ENCODE data around the gene MME.

MME gene

GRCh38 chr3:155179966-155180757 lies 100.0 kb downstream of the MME start:
- no peaks in the 10 kb centered on the region for H3K36me3 ChIP-seq (ENCODE audit: insufficient read depth, insufficient read length, low read length)
- H3K9me3 ChIP-seq (ENCODE audit: insufficient read depth, low read length), result no peaks in the 10 kb centered on the region
- no peak for DNase-seq (ENCODE audit: low read depth, low spot score)
- H3K27me3 ChIP-seq (ENCODE audit: insufficient read depth, insufficient read length), result no peaks in the 10 kb centered on the region
- no peak overlapping the region for H3K4me3 ChIP-seq (ENCODE audit: insufficient read length, low read depth)
- H3K9ac ChIP-seq (ENCODE audit: insufficient read length, low read depth), result no peak overlapping the region
- no peaks in the 10 kb centered on the region for H3K4me1 ChIP-seq (ENCODE audit: insufficient read depth, insufficient read length)
- no peak for TF ChIP-seq SUZ12 (IDR thresholded peaks at IDR 0.05; ENCODE audit: extremely low read depth, insufficient read depth, insufficient read length)
- no peak for TF ChIP-seq ZNF274 (IDR thresholded peaks at IDR 0.05; ENCODE audit: low read depth, low read length)
- TF ChIP-seq YY1 (IDR thresholded peaks at IDR 0.05; ENCODE audit: insufficient read depth, insufficient read length), result no peak

DNA sequence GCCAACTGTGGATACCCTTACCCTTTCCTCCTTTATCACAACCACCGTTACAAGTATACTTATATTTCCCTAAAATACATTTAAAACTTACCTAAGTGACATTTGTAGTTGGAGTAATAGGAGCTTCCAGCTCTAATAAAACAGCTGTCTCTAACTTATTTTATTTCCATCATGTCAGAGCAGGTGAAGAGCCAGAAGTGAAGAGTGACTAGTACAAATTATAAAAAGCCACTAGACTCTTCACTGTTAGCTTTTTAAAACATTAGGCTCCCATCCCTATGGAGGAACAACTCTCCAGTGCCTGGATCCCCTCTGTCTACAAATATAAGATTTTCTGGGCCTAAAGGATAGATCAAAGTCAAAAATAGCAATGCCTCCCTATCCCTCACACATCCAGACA lies 102.3 kb downstream of the MME start:
- Histone ChIP-seq H3K9me3 (ENCODE audit: insufficient read depth, low read length) (no peaks in the 10 kb centered on the region), H3K4me1 (ENCODE audit: insufficient read depth, insufficient read length) (no peaks in the 10 kb centered on the region), H3K36me3 (ENCODE audit: insufficient read depth, insufficient read length, low read length) (no peaks in the 10 kb centered on the region), H3K27me3 (ENCODE audit: insufficient read depth, insufficient read length) (no peaks in the 10 kb centered on the region), H3K9ac (ENCODE audit: insufficient read length, low read depth) (no peak overlapping the region), H3K4me3 (ENCODE audit: insufficient read length, low read depth) (no peak overlapping the region)
- no peak for DNase-seq (ENCODE audit: low read depth, low spot score)
- TF ChIP-seq YY1 (IDR thresholded peaks at IDR 0.05; ENCODE audit: insufficient read depth, insufficient read length), result no peak
- TF ChIP-seq ZNF274 (IDR thresholded peaks at IDR 0.05; ENCODE audit: low read depth, low read length), result no peak
- TF ChIP-seq SUZ12 (IDR thresholded peaks at IDR 0.05; ENCODE audit: extremely low read depth, insufficient read depth, insufficient read length), result no peak

DNA sequence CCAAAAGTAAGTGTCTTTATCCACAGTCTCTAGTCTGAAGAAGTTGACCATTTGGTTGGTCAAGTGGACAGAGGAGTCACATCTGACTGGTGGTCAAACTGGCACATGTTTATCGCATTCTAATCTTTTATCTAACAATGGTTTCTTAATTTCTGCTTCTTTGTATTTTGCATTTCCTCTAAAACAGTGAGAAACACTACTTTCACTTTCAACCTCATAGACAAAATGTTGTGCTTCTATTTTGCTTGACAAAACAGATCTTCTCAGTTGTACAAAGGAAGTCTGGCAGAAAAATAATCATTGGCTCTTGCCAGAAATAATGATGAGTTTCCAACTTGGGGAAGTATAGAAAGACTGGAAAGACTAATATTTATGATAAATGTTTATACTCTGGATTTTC lies 103.9 kb downstream of the MME start:
- Histone ChIP-seq H3K4me1 (ENCODE audit: insufficient read depth, insufficient read length) (no peaks in the 10 kb centered on the region), H3K36me3 (ENCODE audit: insufficient read depth, insufficient read length, low read length) (no peaks in the 10 kb centered on the region)
- TF ChIP-seq SUZ12 (IDR thresholded peaks at IDR 0.05; ENCODE audit: extremely low read depth, insufficient read depth, insufficient read length) (no peak), YY1 (IDR thresholded peaks at IDR 0.05; ENCODE audit: insufficient read depth, insufficient read length) (no peak), ZNF274 (IDR thresholded peaks at IDR 0.05; ENCODE audit: low read depth, low read length) (no peak)

GRCh38 chr3:155185631-155186071 lies 105.5 kb downstream of the MME start:
- DNase-seq (ENCODE audit: low read depth, low spot score), result peak; percentile 35
- no peak overlapping the region for H3K4me3 ChIP-seq (ENCODE audit: insufficient read length, low read depth)
- no peaks in the 10 kb centered on the region for H3K9me3 ChIP-seq (ENCODE audit: insufficient read depth, low read length)

More for the DNA sequence above, 103.9 kb downstream of the MME start:
- Histone ChIP-seq H3K4me3 (ENCODE audit: insufficient read length, low read depth) (no peak overlapping the region), H3K9me3 (ENCODE audit: insufficient read depth, low read length) (no peaks in the 10 kb centered on the region), H3K27me3 (ENCODE audit: insufficient read depth, insufficient read length) (no peaks in the 10 kb centered on the region), H3K9ac (ENCODE audit: insufficient read length, low read depth) (no peak overlapping the region)
- DNase-seq (ENCODE audit: low read depth, low spot score), result no peak

GRCh38 chr3:155188031-155188430 lies 107.9 kb downstream of the MME start:
- TF ChIP-seq SUZ12 (IDR thresholded peaks at IDR 0.05; ENCODE audit: extremely low read depth, insufficient read depth, insufficient read length) (no peak), YY1 (IDR thresholded peaks at IDR 0.05; ENCODE audit: insufficient read depth, insufficient read length) (no peak), ZNF274 (IDR thresholded peaks at IDR 0.05; ENCODE audit: low read depth, low read length) (no peak)
- Histone ChIP-seq H3K36me3 (ENCODE audit: insufficient read depth, insufficient read length, low read length) (no peaks in the 10 kb centered on the region), H3K27me3 (ENCODE audit: insufficient read depth, insufficient read length) (no peaks in the 10 kb centered on the region), H3K9ac (ENCODE audit: insufficient read length, low read depth) (no peak overlapping the region), H3K4me1 (ENCODE audit: insufficient read depth, insufficient read length) (no peaks in the 10 kb centered on the region), H3K4me3 (ENCODE audit: insufficient read length, low read depth) (no peak overlapping the region), H3K9me3 (ENCODE audit: insufficient read depth, low read length) (no peaks in the 10 kb centered on the region)
- no peak for DNase-seq (ENCODE audit: low read depth, low spot score)

More at GRCh38 chr3:155185631-155186071, 105.5 kb downstream of the MME start:
- no peaks in the 10 kb centered on the region for H3K4me1 ChIP-seq (ENCODE audit: insufficient read depth, insufficient read length)
- TF ChIP-seq ZNF274 (IDR thresholded peaks at IDR 0.05; ENCODE audit: low read depth, low read length) (no peak), SUZ12 (IDR thresholded peaks at IDR 0.05; ENCODE audit: extremely low read depth, insufficient read depth, insufficient read length) (no peak), YY1 (IDR thresholded peaks at IDR 0.05; ENCODE audit: insufficient read depth, insufficient read length) (no peak)
- H3K36me3 ChIP-seq (ENCODE audit: insufficient read depth, insufficient read length, low read length), result no peaks in the 10 kb centered on the region
- H3K27me3 ChIP-seq (ENCODE audit: insufficient read depth, insufficient read length), result no peaks in the 10 kb centered on the region
- no peak overlapping the region for H3K9ac ChIP-seq (ENCODE audit: insufficient read length, low read depth)

DNA sequence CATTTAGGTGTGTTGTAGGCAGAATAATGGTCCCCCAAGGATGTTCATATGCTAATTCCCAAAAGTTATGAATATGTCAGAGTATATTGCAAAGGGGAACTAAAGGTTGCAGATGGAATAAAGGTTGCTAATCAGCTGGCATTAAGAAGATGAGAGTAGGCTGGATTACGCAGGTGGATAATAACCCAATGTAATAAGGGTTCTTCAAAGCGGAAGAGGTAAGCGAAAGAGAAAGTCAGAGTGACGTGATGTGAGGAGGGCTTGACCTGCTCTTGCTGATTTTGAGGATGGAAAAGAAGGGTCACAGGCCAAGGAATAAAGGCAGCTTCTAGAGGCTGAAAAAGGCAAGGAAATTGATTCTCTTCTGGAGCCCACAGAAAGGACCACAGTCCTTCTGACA lies 109.4 kb downstream of the MME start:
- Histone ChIP-seq H3K4me1 (ENCODE audit: insufficient read depth, insufficient read length) (no peaks in the 10 kb centered on the region), H3K27me3 (ENCODE audit: insufficient read depth, insufficient read length) (no peaks in the 10 kb centered on the region), H3K9me3 (ENCODE audit: insufficient read depth, low read length) (no peaks in the 10 kb centered on the region), H3K36me3 (ENCODE audit: insufficient read depth, insufficient read length, low read length) (no peaks in the 10 kb centered on the region), H3K9ac (ENCODE audit: insufficient read length, low read depth) (no peak overlapping the region), H3K4me3 (ENCODE audit: insufficient read length, low read depth) (no peak overlapping the region)
- DNase-seq (ENCODE audit: low read depth, low spot score), result no peak
- TF ChIP-seq SUZ12 (IDR thresholded peaks at IDR 0.05; ENCODE audit: extremely low read depth, insufficient read depth, insufficient read length), result no peak

- no peak for DNase-seq (ENCODE audit: low read depth, low spot score)
- no peaks in the 10 kb centered on the region for H3K36me3 ChIP-seq (ENCODE audit: insufficient read depth, insufficient read length, low read length)
- H3K9me3 ChIP-seq (ENCODE audit: insufficient read depth, low read length), result no peaks in the 10 kb centered on the region
- H3K4me3 ChIP-seq (ENCODE audit: insufficient read length, low read depth), result no peak overlapping the region
- no peak for TF ChIP-seq SUZ12 (IDR thresholded peaks at IDR 0.05; ENCODE audit: extremely low read depth, insufficient read depth, insufficient read length)
- TF ChIP-seq YY1 (IDR thresholded peaks at IDR 0.05; ENCODE audit: insufficient read depth, insufficient read length), result no peak
- no peak for TF ChIP-seq ZNF274 (IDR thresholded peaks at IDR 0.05; ENCODE audit: low read depth, low read length)
- no peaks in the 10 kb centered on the region for H3K4me1 ChIP-seq (ENCODE audit: insufficient read depth, insufficient read length)
- no peaks in the 10 kb centered on the region for H3K27me3 ChIP-seq (ENCODE audit: insufficient read depth, insufficient read length)
- H3K9ac ChIP-seq (ENCODE audit: insufficient read length, low read depth), result no peak overlapping the region
Observed at GRCh38 chr3:155190691-155191090, 110.6 kb downstream of the MME start.

Measured in NT2/D1 (cell line).